B cell (primary cell): ENCODE results near the gene PRRG4. TPM values are rescaled to one million over a fixed set of nuclear protein-coding genes. Genes with fewer than 3 reads are reported as not detected.

ENCODE experiments used
- ATAC-seq: fragments of 200-7000 bp; cut with Tn5 transposase; one replicate; pipeline ENCODE4 v1.10.0; 2021; ENCODE audit warnings: low read depth, mild to moderate bottlenecking, moderate number of reproducible peaks, moderate library complexity
- CTCF ChIA-PET: fragments of 350-600 bp; sonication (Branson Sonifier 250); formaldehyde crosslinking; loops from one replicate; lab custom pipeline; 2021; ENCODE audit warnings: antibody characterized with exemption, inconsistent platforms; lab: Charles Lee
- POLR2A ChIA-PET: fragments of 350-600 bp; sonication (Branson Sonifier 250); formaldehyde crosslinking; loops from one replicate; lab custom pipeline; 2021; ENCODE audit warnings: antibody characterized with exemption; lab: Charles Lee
- DNase-seq: peaks from one replicate; pipeline ENCODE4 v3.0.0; 2013
- H2AFZ ChIP-seq: 2 replicates; pipeline ENCODE4 v1.6.1; 2012; ENCODE audit warnings: mild to moderate bottlenecking, low read depth, low read length; ENCODE audit not compliant: insufficient read depth, poor library complexity, severe bottlenecking
- H3K27ac ChIP-seq, 2 donors: 1 replicate in 1 of 2; 2 replicates in 1 of 2; pipeline ENCODE4 v1.5.1; 2012 to 2013; ENCODE audit warnings: low read length in 2 of 2, mild to moderate bottlenecking in 2 of 2, moderate library complexity in 1 of 2
- H3K27me3 ChIP-seq, 4 experiments: fragments of 200-600 bp in 1 of 4; sonication (generic) in 1 of 4; replicated peaks in 1 of 4; 1 replicate in 2 of 4; 2 replicates in 2 of 4; pipeline versions ENCODE4 v1.6.1 to v1.7.0; 2013 to 2016; ENCODE audit warnings: low read length in 3 of 4, mild to moderate bottlenecking in 2 of 4, mixed read lengths in 1 of 4, moderate library complexity in 1 of 4; ENCODE audit not compliant: insufficient read depth in 4 of 4, control insufficient read depth in 3 of 4; ENCODE audit errors: control extremely low read depth in 1 of 4
- H3K36me3 ChIP-seq, 2 experiments: replicated peaks in 1 of 2; 1 replicate in 1 of 2; 2 replicates in 1 of 2; pipeline versions ENCODE4 v1.6.1 to v1.7.1; 2013; ENCODE audit warnings: low read length in 1 of 2; ENCODE audit not compliant: insufficient read depth in 2 of 2, control insufficient read depth in 1 of 2; ENCODE audit errors: control extremely low read depth in 1 of 2, extremely low read depth in 1 of 2
- H3K4me1 ChIP-seq, 2 donors: fragments of 200-600 bp in 1 of 2; sonication (generic) in 1 of 2; 1 replicate in 1 of 2; 2 replicates in 1 of 2; pipeline versions ENCODE4 v1.5.1 to v1.6.1; 2013 to 2017; ENCODE audit warnings: low read length in 2 of 2; ENCODE audit not compliant: control insufficient read depth in 2 of 2, insufficient read depth in 2 of 2
- H3K4me2 ChIP-seq: replicated peaks from 2 replicates; pipeline ENCODE3; 2012; ENCODE audit warnings: mild to moderate bottlenecking, low read depth, low read length; ENCODE audit not compliant: poor library complexity, severe bottlenecking
- H3K4me3 ChIP-seq, 5 experiments: fragments of 200-600 bp in 1 of 5; sonication (generic) in 1 of 5; 1 replicate in 3 of 5; 2 replicates in 2 of 5; pipeline versions ENCODE4 v1.5.1 to v1.7.0; 2011 to 2016; ENCODE audit warnings: low read length in 4 of 5, mild to moderate bottlenecking in 4 of 5, low read depth in 2 of 5, control low read depth in 1 of 5, moderate library complexity in 1 of 5; ENCODE audit not compliant: insufficient read depth in 1 of 5; ENCODE audit errors: control extremely low read depth in 1 of 5, extremely low read depth in 1 of 5
- H3K79me2 ChIP-seq: fragments of 200-600 bp; sonication (generic); one replicate; pipeline ENCODE4 v1.6.0; 2016; ENCODE audit warnings: low read length; ENCODE audit not compliant: control insufficient read depth, insufficient read depth
- H3K9ac ChIP-seq: fragments of 200-600 bp; sonication (generic); 2 replicates; pipeline ENCODE4 v1.6.1; 2017; ENCODE audit warnings: mild to moderate bottlenecking, low read length, moderate library complexity
- H3K9me3 ChIP-seq, 3 donors: one replicate each; pipeline versions ENCODE4 v1.6.1 to v1.7.1; 2013; ENCODE audit warnings: low read length in 2 of 3; ENCODE audit not compliant: control insufficient read depth in 2 of 3, insufficient read depth in 1 of 3; ENCODE audit errors: control extremely low read depth in 1 of 3
- H4K20me1 ChIP-seq: 2 replicates; pipeline ENCODE4 v1.6.0; 2012; ENCODE audit warnings: mild to moderate bottlenecking, low read length; ENCODE audit not compliant: insufficient read depth, control insufficient read depth, poor library complexity, severe bottlenecking
- H3K27ac Mint-ChIP-seq: one replicate; pipeline ENCODE4 v1.8.0; 2021; ENCODE audit warnings: mixed read lengths
- H3K27me3 Mint-ChIP-seq: one replicate; pipeline ENCODE4 v1.8.0; 2021; ENCODE audit warnings: mixed read lengths
- H3K4me1 Mint-ChIP-seq: one replicate; pipeline ENCODE4 v1.8.0; 2021; ENCODE audit warnings: mixed read lengths
- H3K4me3 Mint-ChIP-seq: one replicate; pipeline ENCODE4 v1.8.0; 2021; ENCODE audit warnings: mixed read lengths
- H3K9me3 Mint-ChIP-seq: one replicate; pipeline ENCODE4 v1.8.0; 2022; ENCODE audit warnings: mixed read lengths; ENCODE audit not compliant: insufficient read depth
- CTCF ChIP-seq: fragments of 200-600 bp; IDR thresholded peaks from one replicate; pipeline ENCODE4 v1.8.0; 2022; ENCODE audit warnings: antibody characterized with exemption, mild to moderate bottlenecking
- EZH2 ChIP-seq: IDR thresholded peaks from 2 replicates; pipeline ENCODE4 v1.6.1; 2012; ENCODE audit warnings: borderline replicate concordance, low read depth, mild to moderate bottlenecking, moderate library complexity, low read length; ENCODE audit not compliant: insufficient read depth, poor library complexity, severe bottlenecking
- WGBS: methylation state at CpG from one replicate; pipeline ENCODE4 v1.1.5; 2013; ENCODE audit warnings: missing lambda C conversion rate; ENCODE audit not compliant: insufficient coverage; 5-methylcytosine and 5-hydroxymethylcytosine counted together
- intact Hi-C: fragments of 100-400 bp; cut with micrococcal nuclease; formaldehyde crosslinking; loops from one replicate; pipeline ENCODE4 v1.10.0; 2022
- polyA plus RNA-seq: library from polyadenylated mRNA; depleted of rRNA; stranded (reverse); fragments of >200 nt; gene quantifications from 2 replicates; pipeline ENCODE4 v1.2.3, GENCODE V29; 2012
- total RNA-seq, 2 donors: library from RNA; stranded (reverse); fragments of 120-200 nt in 1 of 2; gene quantifications; 1 replicate in 1 of 2; 2 replicates in 1 of 2; pipeline versions ENCODE4 v1.2.3 to v1.2.4, GENCODE V29; 2013 to 2022

The PRRG4 gene
- total and polyA plus RNA-seq, 2 donors (not counting 1 experiment from before 2014, with no cell fraction given), result 0.07 TPM; not detected in 1

- Histone ChIP-seq H3K27ac (peak overlapping the region; percentile 34 to 86), H3K79me2 (peaks cover 35% of the 10 kb centered on the region), H3K9ac (peak overlapping the region; percentile 90), H2AFZ (peak overlapping the region; percentile 95), H3K27me3 (no peaks in the 10 kb centered on the region), H3K4me3 (peak overlapping the region; percentile 68 to 88 (median 71)), H3K4me1 (peaks cover 12 to 16% of the 10 kb centered on the region in 2 donors), H3K36me3 (no peaks in the 10 kb centered on the region), H4K20me1 (no peaks in the 10 kb centered on the region), H3K4me2 (peak overlapping the region; percentile 82), H3K9me3 (peaks cover 0 to 10% (median 0%) of the 10 kb centered on the region in 3 donors)
- WGBS, result 0% methylated on average over 3 of the region's 10 CpGs
- Mint-ChIP-seq H3K27me3 (no peaks in the 10 kb centered on the region), H3K4me3 (peak overlapping the region; percentile 89), H3K4me1 (peaks cover 27% of the 10 kb centered on the region), H3K27ac (peak overlapping the region; percentile 94), H3K9me3 (no peaks in the 10 kb centered on the region)
- DNase-seq, result peak; percentile 7
- no peak for ATAC-seq
- CTCF ChIA-PET, result interaction anchor here (0.6 to 2.9 kb wide), 4 partner anchors 10 to 455 kb away, joined by 3 to 11 read pairs (median 4); no protein-coding TSS in a partner anchor
- TF ChIP-seq EZH2 (no peak), CTCF (no peak)
- POLR2A ChIA-PET, result interaction anchor here (1.1 to 1.9 kb wide), 2 partner anchors 147 to 161 kb away, joined by 9 to 12 read pairs; partner anchors contain the start of gene TCP11L1
- intact Hi-C loops, result loop anchor here (1.0 to 10.0 kb wide), 6 partner anchors 147 to 1385 kb away; partner anchors contain the start of genes CAPRIN1, EIF3M, ELP4 and FBXO3
Observed at GRCh38 chr11:32891657-32892354, 62.1 kb downstream of the PRRG4 start.
